Upper lobe of left lung (tissue), 6 donors: ENCODE results near the gene NYAP2. TPM values are rescaled to one million over a fixed set of nuclear protein-coding genes. Genes with fewer than 3 reads are reported as not detected.

Source experiments
- ATAC-seq, 2 donors: fragments of 200-7000 bp; cut with Tn5 transposase; one replicate each; pipeline ENCODE4 v1.9.1; 2022; ENCODE audit warnings: mild to moderate bottlenecking in 2 of 2, moderate library complexity in 2 of 2; ENCODE audit not compliant: low FRiP score in 2 of 2
- DNase-seq, 2 donors: peaks; one replicate each; pipeline ENCODE4 v3.0.0-alpha.2; 2019 to 2020
- H3K27ac ChIP-seq, 4 donors: fragments of 200-600 bp; sonication (generic); one replicate each; pipeline ENCODE4 v1.5.1; 2016 to 2019
- H3K27me3 ChIP-seq, 4 donors: fragments of 200-600 bp; sonication (generic); one replicate each; pipeline ENCODE4 v1.5.1; 2017 to 2019
- H3K36me3 ChIP-seq, 4 donors: fragments of 200-600 bp; sonication (generic); one replicate each; pipeline ENCODE4 v1.5.1; 2016 to 2019
- H3K4me1 ChIP-seq, 4 donors: fragments of 200-600 bp; sonication (generic); one replicate each; pipeline ENCODE4 v1.5.1; 2018 to 2019
- H3K4me3 ChIP-seq, 4 donors: fragments of 200-600 bp; sonication (generic); one replicate each; pipeline ENCODE4 v1.5.1; 2017 to 2019; ENCODE audit warnings: mild to moderate bottlenecking in 2 of 4, moderate library complexity in 1 of 4
- H3K9me3 ChIP-seq, 4 donors: fragments of 200-600 bp; sonication (generic); one replicate each; pipeline ENCODE4 v1.5.1; 2018 to 2019
- EP300 ChIP-seq, 4 donors: sonication (generic); formaldehyde crosslinking; IDR thresholded peaks; one replicate each; pipeline ENCODE4 v1.5.1; 2017; ENCODE audit warnings: antibody characterized with exemption in 4 of 4, control low read depth in 2 of 4
- POLR2A ChIP-seq, 4 donors: fragments of 450-650 bp; IDR thresholded peaks; one replicate each; pipeline ENCODE4 v1.5.1; 2016 to 2017; ENCODE audit warnings: antibody characterized with exemption in 4 of 4, mild to moderate bottlenecking in 2 of 4
- POLR2AphosphoS5 ChIP-seq, 2 donors: sonication (generic); formaldehyde crosslinking; IDR thresholded peaks; one replicate each; pipeline ENCODE4 v1.5.1; 2017; ENCODE audit warnings: antibody characterized with exemption in 2 of 2
- WGBS, 2 donors: methylation state at CpG; one replicate each; pipeline ENCODE4 v1.1.5; 2017 to 2018; 5-methylcytosine and 5-hydroxymethylcytosine counted together
- total RNA-seq, 6 donors: library from RNA; depleted of rRNA in 4 of 6; stranded (reverse); fragments of >200 nt in 4 of 6; gene quantifications; one replicate each; pipeline versions ENCODE4 v1.1.0 to v1.2.1, GENCODE V29; 2016 to 2021
- TF ChIP-seq, protein P1 (sequence below), 6 experiments: fragments of 450-650 bp in 4 of 6; fragments of 200-600 bp in 2 of 6; sonication (generic) in 2 of 6; IDR thresholded peaks; one replicate each; pipeline ENCODE4 v1.5.1; 2016 to 2019; ENCODE audit warnings: antibody characterized with exemption in 6 of 6
- donor health status: DM: no; HTN: no; CAD: no; lungs with moderate emphysema.
- donor health status: DM: no; HTN: yes; CAD: no; lungs with severe emphysema.

NYAP2 gene
- total RNA-seq, 6 donors from 2014 or later: 0.15 to 3.1 (median 1.7) TPM

DNA sequence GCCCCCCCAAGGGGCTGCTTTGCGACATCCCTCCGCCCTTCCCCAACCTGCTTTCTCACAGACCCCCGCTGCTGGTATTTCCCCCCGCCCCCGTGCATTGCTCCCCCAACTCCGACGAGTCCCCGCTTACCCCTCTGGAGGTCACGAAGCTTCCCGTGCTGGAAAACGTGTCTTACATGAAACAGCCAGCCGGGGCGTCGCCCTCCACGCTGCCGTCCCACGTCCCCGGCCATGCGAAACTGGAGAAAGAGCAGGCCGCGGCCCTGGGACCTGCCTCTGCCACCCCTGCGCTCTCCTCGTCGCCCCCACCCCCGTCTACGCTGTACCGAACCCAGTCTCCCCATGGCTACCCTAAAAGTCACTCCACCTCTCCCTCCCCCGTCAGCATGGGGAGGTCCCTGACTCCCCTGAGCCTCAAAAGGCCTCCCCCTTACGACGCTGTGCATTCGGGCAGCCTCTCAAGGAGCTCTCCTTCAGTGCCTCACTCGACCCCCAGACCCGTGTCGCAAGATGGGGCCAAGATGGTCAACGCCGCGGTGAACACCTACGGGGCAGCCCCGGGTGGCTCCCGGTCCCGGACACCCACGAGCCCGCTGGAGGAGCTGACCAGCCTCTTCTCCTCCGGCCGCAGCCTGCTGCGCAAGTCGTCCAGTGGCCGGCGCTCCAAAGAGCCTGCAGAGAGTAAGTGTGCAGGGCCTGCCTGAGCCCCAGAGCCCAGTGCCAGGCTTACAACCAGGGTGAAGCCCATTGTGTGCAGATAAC lies 183.0 kb downstream of the NYAP2 start:
- no peaks in the 10 kb centered on the region for H3K27me3 ChIP-seq
- ATAC-seq (peak in 1 of 2 donors; percentile 57), DNase-seq (peak in 1 of 2 donors; percentile 75)
- no peak overlapping the region for H3K27ac ChIP-seq
- no peak for TF ChIP-seq EP300 (IDR thresholded peaks at IDR 0.05)
- no peak for TF ChIP-seq POLR2A (IDR thresholded peaks at IDR 0.05)
- TF ChIP-seq, protein P1, sequence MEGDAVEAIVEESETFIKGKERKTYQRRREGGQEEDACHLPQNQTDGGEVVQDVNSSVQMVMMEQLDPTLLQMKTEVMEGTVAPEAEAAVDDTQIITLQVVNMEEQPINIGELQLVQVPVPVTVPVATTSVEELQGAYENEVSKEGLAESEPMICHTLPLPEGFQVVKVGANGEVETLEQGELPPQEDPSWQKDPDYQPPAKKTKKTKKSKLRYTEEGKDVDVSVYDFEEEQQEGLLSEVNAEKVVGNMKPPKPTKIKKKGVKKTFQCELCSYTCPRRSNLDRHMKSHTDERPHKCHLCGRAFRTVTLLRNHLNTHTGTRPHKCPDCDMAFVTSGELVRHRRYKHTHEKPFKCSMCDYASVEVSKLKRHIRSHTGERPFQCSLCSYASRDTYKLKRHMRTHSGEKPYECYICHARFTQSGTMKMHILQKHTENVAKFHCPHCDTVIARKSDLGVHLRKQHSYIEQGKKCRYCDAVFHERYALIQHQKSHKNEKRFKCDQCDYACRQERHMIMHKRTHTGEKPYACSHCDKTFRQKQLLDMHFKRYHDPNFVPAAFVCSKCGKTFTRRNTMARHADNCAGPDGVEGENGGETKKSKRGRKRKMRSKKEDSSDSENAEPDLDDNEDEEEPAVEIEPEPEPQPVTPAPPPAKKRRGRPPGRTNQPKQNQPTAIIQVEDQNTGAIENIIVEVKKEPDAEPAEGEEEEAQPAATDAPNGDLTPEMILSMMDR (IDR thresholded peaks at IDR 0.05): no peak
- no peak for TF ChIP-seq POLR2AphosphoS5 (IDR thresholded peaks at IDR 0.05)
- no peaks in the 10 kb centered on the region for H3K9me3 ChIP-seq
- no peaks in the 10 kb centered on the region for H3K4me1 ChIP-seq
- H3K36me3 ChIP-seq: no peaks in the 10 kb centered on the region
- WGBS, 2 donors: 92 to 95% methylated on average over 39 to 49 of the region's 49 CpGs
- H3K4me3 ChIP-seq: no peak overlapping the region

DNA sequence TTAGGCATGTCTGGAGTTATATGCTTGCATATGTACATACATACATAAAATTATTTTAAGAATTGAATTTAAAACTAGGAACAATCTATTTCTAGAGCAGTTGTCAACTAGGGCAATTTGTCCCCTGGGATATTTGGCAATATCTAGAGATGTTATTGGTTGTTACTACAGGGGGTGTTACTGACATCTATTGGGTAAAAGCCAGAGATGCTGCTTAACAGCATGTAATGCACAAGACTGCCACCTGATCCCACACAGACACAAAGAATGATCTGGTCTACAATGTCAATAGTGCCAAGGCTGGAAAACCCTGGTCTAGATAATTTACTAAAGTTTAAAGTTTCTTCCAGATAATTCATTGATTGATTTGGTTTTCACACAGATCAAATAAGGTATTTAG lies 185.3 kb downstream of the NYAP2 start:
- DNase-seq: no peak
- Histone ChIP-seq H3K27ac (no peak overlapping the region), H3K4me1 (no peaks in the 10 kb centered on the region), H3K27me3 (no peaks in the 10 kb centered on the region), H3K36me3 (no peaks in the 10 kb centered on the region), H3K4me3 (no peak overlapping the region), H3K9me3 (no peaks in the 10 kb centered on the region)
- no peak for ATAC-seq
- no peak for TF ChIP-seq EP300 (IDR thresholded peaks at IDR 0.05)
- TF ChIP-seq, protein P1 (IDR thresholded peaks at IDR 0.05): no peak
- TF ChIP-seq POLR2A (IDR thresholded peaks at IDR 0.05): no peak
- TF ChIP-seq POLR2AphosphoS5 (IDR thresholded peaks at IDR 0.05): no peak

DNA sequence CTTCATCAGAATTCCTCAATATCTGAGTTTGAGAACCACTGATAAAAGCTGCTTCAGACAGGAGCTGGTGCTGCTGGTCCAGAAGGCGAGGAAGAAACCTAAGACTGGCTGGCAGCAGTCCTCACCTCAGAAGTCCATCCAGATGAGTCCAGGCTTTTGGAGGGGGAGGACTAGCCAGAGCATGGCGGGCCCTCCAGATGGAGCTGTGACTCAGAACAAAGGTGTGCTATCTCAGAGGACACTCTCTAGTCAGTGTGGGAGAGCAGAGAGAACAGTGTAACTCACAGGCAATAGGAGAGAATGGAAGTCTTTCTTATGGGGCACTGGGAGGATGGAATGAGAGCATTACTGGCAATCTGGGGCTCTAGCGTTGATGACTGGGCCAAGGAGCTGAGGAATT lies 191.4 kb downstream of the NYAP2 start:
- Histone ChIP-seq H3K4me1 (no peaks in the 10 kb centered on the region), H3K9me3 (no peaks in the 10 kb centered on the region), H3K4me3 (no peak overlapping the region), H3K27ac (no peak overlapping the region), H3K27me3 (no peaks in the 10 kb centered on the region), H3K36me3 (no peaks in the 10 kb centered on the region)
- TF ChIP-seq, protein P1 (IDR thresholded peaks at IDR 0.05): no peak
- TF ChIP-seq POLR2A (IDR thresholded peaks at IDR 0.05): no peak
- TF ChIP-seq POLR2AphosphoS5 (IDR thresholded peaks at IDR 0.05): no peak
- no peak for TF ChIP-seq EP300 (IDR thresholded peaks at IDR 0.05)
- no peak for ATAC-seq
- whole genome bisulfite sequencing, 2 donors: 87 to 100% methylated on average over 2 to 3 of the region's 3 CpGs
- DNase-seq: no peak

DNA sequence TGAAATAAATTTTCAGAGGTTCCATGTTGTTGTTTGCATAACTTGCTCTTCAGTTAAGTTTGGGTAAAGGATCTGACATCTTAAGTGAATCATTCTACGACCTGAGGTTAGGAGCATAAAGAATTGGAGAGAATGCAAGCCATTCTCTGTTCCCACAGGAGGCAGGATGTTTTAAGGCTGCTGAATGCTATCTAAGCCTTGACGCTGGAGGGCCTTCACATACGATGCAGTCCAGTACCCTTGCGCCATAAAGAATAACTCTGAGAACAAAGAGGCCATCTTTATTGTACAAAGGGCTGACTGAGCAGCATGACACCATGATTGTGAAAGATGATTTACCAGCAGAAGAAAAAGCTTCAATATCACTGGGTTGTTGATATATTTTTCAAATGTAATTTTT lies 198.4 kb downstream of the NYAP2 start:
- no peaks in the 10 kb centered on the region for H3K36me3 ChIP-seq
- no peaks in the 10 kb centered on the region for H3K27me3 ChIP-seq
- ATAC-seq: no peak
- TF ChIP-seq, protein P1 (IDR thresholded peaks at IDR 0.05): no peak
- no peak for TF ChIP-seq POLR2A (IDR thresholded peaks at IDR 0.05)
- no peak for TF ChIP-seq POLR2AphosphoS5 (IDR thresholded peaks at IDR 0.05)
- TF ChIP-seq EP300 (IDR thresholded peaks at IDR 0.05): no peak
- H3K27ac ChIP-seq: no peak overlapping the region
- H3K4me1 ChIP-seq: no peaks in the 10 kb centered on the region
- DNase-seq: no peak
- H3K4me3 ChIP-seq: no peak overlapping the region
- H3K9me3 ChIP-seq: no peaks in the 10 kb centered on the region
- WGBS, 2 donors: 67 to 74% methylated on average over 4 of the region's 4 CpGs

DNA sequence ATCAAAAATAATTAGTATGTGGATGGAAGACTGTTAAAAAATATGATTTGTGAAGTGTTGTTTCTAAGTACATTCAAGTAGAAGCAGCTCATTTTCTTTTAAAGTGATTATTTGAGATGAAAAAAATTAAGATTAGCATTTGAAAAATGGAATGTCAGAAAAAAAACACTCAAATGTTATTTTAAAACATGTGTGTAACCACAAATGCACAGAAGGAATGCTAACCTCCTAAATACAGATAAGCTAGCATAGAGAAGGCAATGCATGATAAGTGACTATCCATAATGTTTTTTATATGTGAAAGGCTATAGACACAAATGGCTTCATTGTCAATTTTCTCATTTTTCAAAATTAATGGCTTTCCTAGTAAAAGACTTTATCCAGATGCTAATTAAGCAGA lies 198.9 kb downstream of the NYAP2 start:
- Histone ChIP-seq H3K36me3 (no peaks in the 10 kb centered on the region), H3K27ac (no peak overlapping the region), H3K9me3 (no peaks in the 10 kb centered on the region), H3K4me3 (no peak overlapping the region), H3K27me3 (no peaks in the 10 kb centered on the region), H3K4me1 (no peaks in the 10 kb centered on the region)
- ATAC-seq (no peak), DNase-seq (no peak)
- no peak for TF ChIP-seq POLR2A (IDR thresholded peaks at IDR 0.05)
- TF ChIP-seq EP300 (IDR thresholded peaks at IDR 0.05): no peak
- no peak for TF ChIP-seq POLR2AphosphoS5 (IDR thresholded peaks at IDR 0.05)
- TF ChIP-seq, protein P1 (IDR thresholded peaks at IDR 0.05): no peak
